ENCODE data around the gene USP40. TPM values are rescaled to one million over a fixed set of nuclear protein-coding genes. Genes with fewer than 3 reads are reported as not detected.

Gene USP40
- polyA plus RNA-seq, 1 donor (not counting 4 experiments of a cell fraction or from before 2014, with no cell fraction given) = 37.3 TPM

- Histone ChIP-seq H3K4me2 (ENCODE audit: control insufficient read depth, extremely low read depth, insufficient read depth, low read depth, low read length) (no peak overlapping the region), H3K4me3 (ENCODE audit: control insufficient read depth in 2 of 3, extremely low read depth in 1 of 3, insufficient read depth in 2 of 3, low read depth in 1 of 3, low read length in 3 of 3) (no peak overlapping the region), H3K4me1 (ENCODE audit: control insufficient read depth, extremely low read depth, insufficient read depth, low read length) (peaks cover 29% of the 10 kb centered on the region), H3K9me1 (ENCODE audit: control insufficient read depth, extremely low read depth, insufficient read depth, low read length) (no peaks in the 10 kb centered on the region), H3K27me3 (ENCODE audit: control insufficient read depth, extremely low read depth, insufficient read depth, low read length) (no peaks in the 10 kb centered on the region), H3K27ac (ENCODE audit: control insufficient read depth, insufficient read depth, low read length) (no peak overlapping the region), H3K9me3 (ENCODE audit: control insufficient read depth, low read depth, low read length) (no peaks in the 10 kb centered on the region), H3K79me2 (ENCODE audit: control insufficient read depth, insufficient read depth, low read length) (no peaks in the 10 kb centered on the region), H3K36me3 (ENCODE audit: control insufficient read depth in 2 of 2, extremely low read depth in 1 of 2, insufficient read depth in 2 of 2, low read length in 2 of 2) (peaks cover 7 to 20% of the 10 kb centered on the region in 2 experiments), H2AFZ (ENCODE audit: control insufficient read depth, low read length) (no peak overlapping the region), H4K20me1 (ENCODE audit: control insufficient read depth, extremely low read depth, insufficient read depth, low read length) (no peaks in the 10 kb centered on the region), H3K9ac (ENCODE audit: control insufficient read depth, extremely low read depth, insufficient read depth, low read length) (no peak overlapping the region)
- TF ChIP-seq CTCF (optimal IDR thresholded peaks at IDR 0.05 in 1 of 3, IDR thresholded peaks at IDR 0.05 in 1 of 3, conservative IDR thresholded peaks at IDR 0.05 in 1 of 3; ENCODE audit: extremely low read depth in 1 of 3, insufficient read depth in 2 of 3, low read length in 3 of 3) (no peak), EZH2 (IDR thresholded peaks at IDR 0.05; ENCODE audit: low read length) (no peak)
- DNase-seq (ENCODE audit: low read depth, low spot score) (no peak), FAIRE-seq (no peak)
- dilution Hi-C loops (cut with MboI; ENCODE audit: extremely low pct_ligation_motif_present, low sequenced_read_pairs) = no loop called here
Measured at GRCh38 chr2:233477548-233478433, 88.8 kb downstream of the USP40 start.

GRCh38 chr2:233476651-233477547 is 89.7 kb downstream of the USP40 start:
- Histone ChIP-seq H2AFZ (ENCODE audit: control insufficient read depth, low read length) (no peak overlapping the region), H3K4me3 (ENCODE audit: control insufficient read depth in 2 of 3, extremely low read depth in 1 of 3, insufficient read depth in 2 of 3, low read depth in 1 of 3, low read length in 3 of 3) (no peak overlapping the region), H3K9me1 (ENCODE audit: control insufficient read depth, extremely low read depth, insufficient read depth, low read length) (no peaks in the 10 kb centered on the region), H4K20me1 (ENCODE audit: control insufficient read depth, extremely low read depth, insufficient read depth, low read length) (no peaks in the 10 kb centered on the region), H3K9ac (ENCODE audit: control insufficient read depth, extremely low read depth, insufficient read depth, low read length) (no peak overlapping the region), H3K9me3 (ENCODE audit: control insufficient read depth, low read depth, low read length) (no peaks in the 10 kb centered on the region), H3K4me2 (ENCODE audit: control insufficient read depth, extremely low read depth, insufficient read depth, low read depth, low read length) (no peak overlapping the region), H3K27ac (ENCODE audit: control insufficient read depth, insufficient read depth, low read length) (no peak overlapping the region), H3K4me1 (ENCODE audit: control insufficient read depth, extremely low read depth, insufficient read depth, low read length) (peaks cover 20% of the 10 kb centered on the region), H3K36me3 (ENCODE audit: control insufficient read depth in 2 of 2, extremely low read depth in 1 of 2, insufficient read depth in 2 of 2, low read length in 2 of 2) (peaks cover 7 to 15% of the 10 kb centered on the region in 2 experiments), H3K79me2 (ENCODE audit: control insufficient read depth, insufficient read depth, low read length) (no peaks in the 10 kb centered on the region), H3K27me3 (ENCODE audit: control insufficient read depth, extremely low read depth, insufficient read depth, low read length) (no peaks in the 10 kb centered on the region)
- FAIRE-seq (no peak), DNase-seq (ENCODE audit: low read depth, low spot score) (no peak)
- dilution Hi-C loops (cut with MboI; ENCODE audit: extremely low pct_ligation_motif_present, low sequenced_read_pairs) = no loop called here
- TF ChIP-seq CTCF (optimal IDR thresholded peaks at IDR 0.05 in 1 of 3, IDR thresholded peaks at IDR 0.05 in 1 of 3, conservative IDR thresholded peaks at IDR 0.05 in 1 of 3; ENCODE audit: extremely low read depth in 1 of 3, insufficient read depth in 2 of 3, low read length in 3 of 3) (no peak), EZH2 (IDR thresholded peaks at IDR 0.05; ENCODE audit: low read length) (no peak)

Data from keratinocyte (primary cell).